HepG2 (cell line): ENCODE data around the gene ZNF22. TPM values are rescaled to one million over a fixed set of nuclear protein-coding genes. Genes with fewer than 3 reads are reported as not detected.

Source experiments
- CC2D1A ChIP-seq: sonication (generic); formaldehyde crosslinking; IDR thresholded peaks from 2 replicates; pipeline ENCODE4 v1.8.1; 2023; ENCODE audit warnings: mild to moderate bottlenecking, missing genetic modification reagents
- ELK4 ChIP-seq: sonication (generic); formaldehyde crosslinking; IDR thresholded peaks from 2 replicates; pipeline ENCODE4 v1.9.0; 2021; ENCODE audit warnings: missing genetic modification reagents, borderline replicate concordance
- FOXA1 ChIP-seq, 2 experiments: fragments of 450-650 bp in 1 of 2; sonication (generic) in 1 of 2; formaldehyde crosslinking in 1 of 2; IDR thresholded peaks; 2 replicates each; pipeline versions ENCODE4 v1.4.0 to v1.6.1; 2016 to 2020; ENCODE audit warnings: missing genetic modification reagents in 1 of 2
- GTF3A ChIP-seq: sonication (generic); formaldehyde crosslinking; conservative IDR thresholded peaks from 2 replicates; pipeline ENCODE4 v1.4.0; 2020; ENCODE audit warnings: mild to moderate bottlenecking, missing genetic modification reagents
- MAZ ChIP-seq, 2 experiments: sonication (generic) in 1 of 2; formaldehyde crosslinking in 1 of 2; IDR thresholded peaks; 2 replicates each; pipeline versions ENCODE4 v1.5.0 to v1.6.1; 2012 to 2020; ENCODE audit warnings: low read depth in 2 of 2, mild to moderate bottlenecking in 2 of 2, borderline replicate concordance in 1 of 2, improper control_type of control experiment in 1 of 2, low read length in 1 of 2, missing genetic modification reagents in 1 of 2, moderate library complexity in 1 of 2
- MTF2 ChIP-seq: sonication (generic); formaldehyde crosslinking; IDR thresholded peaks from 2 replicates; pipeline ENCODE4 v1.5.0; 2020; ENCODE audit warnings: missing genetic modification reagents, borderline replicate concordance
- PAX8 ChIP-seq: sonication (generic); formaldehyde crosslinking; IDR thresholded peaks from 2 replicates; pipeline ENCODE4 v1.8.0; 2022; ENCODE audit warnings: mild to moderate bottlenecking, missing genetic modification reagents, borderline replicate concordance
- SAFB2 ChIP-seq: sonication (generic); formaldehyde crosslinking; IDR thresholded peaks from 2 replicates; pipeline ENCODE4 v1.5.1; 2020; ENCODE audit warnings: missing genetic modification reagents, low read depth, mild to moderate bottlenecking, borderline replicate concordance
- TFDP1 ChIP-seq: IDR thresholded peaks from 2 replicates; pipeline ENCODE4 v1.6.1; 2016; ENCODE audit warnings: missing compliant biosample characterization, missing genetic modification reagents, borderline replicate concordance
- U2AF1 ChIP-seq: fragments of 200-400 bp; formaldehyde crosslinking; optimal IDR thresholded peaks from 2 replicates; pipeline ENCODE3; 2017; ENCODE audit warnings: mild to moderate bottlenecking, low read depth, low read length
- ZBTB14 ChIP-seq: sonication (generic); formaldehyde crosslinking; IDR thresholded peaks from 2 replicates; pipeline ENCODE4 v1.4.0; 2020; ENCODE audit warnings: missing genetic modification reagents
- ZNF20 ChIP-seq: sonication (generic); formaldehyde crosslinking; IDR thresholded peaks from 2 replicates; pipeline ENCODE4 v1.4.0; 2020; ENCODE audit warnings: mild to moderate bottlenecking, moderate library complexity, missing genetic modification reagents
- ZNF468 ChIP-seq: sonication (generic); formaldehyde crosslinking; IDR thresholded peaks from 2 replicates; pipeline ENCODE4 v1.8.0; 2022; ENCODE audit warnings: mild to moderate bottlenecking, moderate library complexity, missing genetic modification reagents
- ZNF558 ChIP-seq: sonication (generic); formaldehyde crosslinking; IDR thresholded peaks from 2 replicates; pipeline ENCODE4 v1.9.0; 2022; ENCODE audit warnings: mild to moderate bottlenecking, missing genetic modification reagents, borderline replicate concordance
- ZNF709 ChIP-seq: sonication (generic); formaldehyde crosslinking; IDR thresholded peaks from 2 replicates; pipeline ENCODE4 v1.5.0; 2020; ENCODE audit warnings: mild to moderate bottlenecking, missing genetic modification reagents
- ZNF784 ChIP-seq: sonication (generic); formaldehyde crosslinking; IDR thresholded peaks from 2 replicates; pipeline ENCODE4 v1.5.1; 2020; ENCODE audit warnings: missing genetic modification reagents, mild to moderate bottlenecking, borderline replicate concordance
- polyA plus RNA-seq, 8 experiments: library from polyadenylated mRNA; depleted of rRNA in 3 of 8; stranded (reverse) in 7 of 8; unstranded in 1 of 8; fragments of >200 nt; fragmentation: Illumina TruSeq in 4 of 8; extraction: Trizol in 4 of 8; gene quantifications; 2 replicates each; pipeline versions ENCODE4 v1.2.1 to v1.2.3, GENCODE V29; 2011 to 2016; ENCODE audit warnings: low read depth in 4 of 8, missing spikeins in 1 of 8, mixed read lengths in 1 of 8; ENCODE audit not compliant: insufficient read depth in 1 of 8
- total RNA-seq, 5 experiments: library from RNA; depleted of rRNA; stranded (reverse); fragments of >200 nt; fragmentation: Illumina TruSeq; extraction: Trizol; gene quantifications; 2 replicates each; pipeline ENCODE4 v1.2.3, GENCODE V29; 2016; ENCODE audit warnings: low read depth in 1 of 5
- TF ChIP-seq, protein P1 (sequence below): sonication (generic); formaldehyde crosslinking; IDR thresholded peaks from 2 replicates; pipeline ENCODE4 v1.5.1; 2020; ENCODE audit warnings: missing genetic modification reagents, mild to moderate bottlenecking, borderline replicate concordance

Gene ZNF22
- total and polyA plus RNA-seq, 2 of the 13 experiments (the other 11 are each of a cell fraction or from before 2014, with no cell fraction given), result 0.40 to 1.3 TPM

DNA sequence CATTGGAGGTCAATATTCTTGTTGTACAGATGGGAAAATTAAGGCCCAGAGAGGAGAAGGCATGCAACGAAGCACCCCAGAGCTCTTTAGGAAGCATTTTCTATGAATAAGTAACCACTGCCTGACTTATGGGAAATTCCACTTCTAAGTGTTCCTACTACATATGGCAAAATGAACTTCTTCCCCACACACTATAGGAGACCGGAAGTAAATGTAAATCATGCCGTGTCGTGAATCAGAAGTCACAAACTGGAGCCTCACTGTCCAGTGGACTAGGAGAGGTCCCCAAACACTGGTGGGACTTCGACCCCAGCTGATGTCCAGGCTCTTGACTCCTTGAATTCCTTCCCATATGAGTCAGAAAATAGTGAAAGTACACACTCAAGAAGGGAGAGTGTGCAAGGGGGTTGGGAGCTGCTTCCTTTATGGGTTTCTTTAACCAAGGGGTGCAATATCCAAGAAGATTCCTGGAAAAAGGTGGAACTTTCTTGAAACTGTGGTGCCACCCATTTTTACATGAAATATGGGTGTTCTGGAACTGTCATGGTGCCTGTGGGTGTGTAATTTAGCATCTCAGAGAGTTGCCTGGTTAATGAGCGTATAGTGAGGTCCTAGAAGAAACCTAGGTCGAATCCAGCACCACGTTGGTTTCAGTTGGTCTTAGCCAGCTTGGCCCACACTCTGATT, 34.5 kb upstream of the ZNF22 start (continued):
- TF ChIP-seq, protein P1, sequence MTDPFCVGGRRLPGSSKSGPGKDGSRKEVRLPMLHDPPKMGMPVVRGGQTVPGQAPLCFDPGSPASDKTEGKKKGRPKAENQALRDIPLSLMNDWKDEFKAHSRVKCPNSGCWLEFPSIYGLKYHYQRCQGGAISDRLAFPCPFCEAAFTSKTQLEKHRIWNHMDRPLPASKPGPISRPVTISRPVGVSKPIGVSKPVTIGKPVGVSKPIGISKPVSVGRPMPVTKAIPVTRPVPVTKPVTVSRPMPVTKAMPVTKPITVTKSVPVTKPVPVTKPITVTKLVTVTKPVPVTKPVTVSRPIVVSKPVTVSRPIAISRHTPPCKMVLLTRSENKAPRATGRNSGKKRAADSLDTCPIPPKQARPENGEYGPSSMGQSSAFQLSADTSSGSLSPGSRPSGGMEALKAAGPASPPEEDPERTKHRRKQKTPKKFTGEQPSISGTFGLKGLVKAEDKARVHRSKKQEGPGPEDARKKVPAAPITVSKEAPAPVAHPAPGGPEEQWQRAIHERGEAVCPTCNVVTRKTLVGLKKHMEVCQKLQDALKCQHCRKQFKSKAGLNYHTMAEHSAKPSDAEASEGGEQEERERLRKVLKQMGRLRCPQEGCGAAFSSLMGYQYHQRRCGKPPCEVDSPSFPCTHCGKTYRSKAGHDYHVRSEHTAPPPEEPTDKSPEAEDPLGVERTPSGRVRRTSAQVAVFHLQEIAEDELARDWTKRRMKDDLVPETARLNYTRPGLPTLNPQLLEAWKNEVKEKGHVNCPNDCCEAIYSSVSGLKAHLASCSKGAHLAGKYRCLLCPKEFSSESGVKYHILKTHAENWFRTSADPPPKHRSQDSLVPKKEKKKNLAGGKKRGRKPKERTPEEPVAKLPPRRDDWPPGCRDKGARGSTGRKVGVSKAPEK (CRISPR knock-in tag), result no peak
- TF ChIP-seq CC2D1A (CRISPR knock-in tag) (no peak), SAFB2 (CRISPR knock-in tag) (no peak), PAX8 (CRISPR knock-in tag) (no peak), FOXA1 (IDR thresholded peaks at IDR 0.05) (no peak), FOXA1 (CRISPR knock-in tag; IDR thresholded peaks at IDR 0.05) (no peak), MAZ (IDR thresholded peaks at IDR 0.05; ENCODE audit: borderline replicate concordance, low read depth, low read length) (no peak), MAZ (CRISPR knock-in tag; IDR thresholded peaks at IDR 0.05; ENCODE audit: low read depth) (no peak), GTF3A (CRISPR knock-in tag) (no peak), ZNF20 (CRISPR knock-in tag) (no peak), ZNF784 (CRISPR knock-in tag) (no peak), ZNF468 (CRISPR knock-in tag) (no peak), ELK4 (CRISPR knock-in tag) (no peak), ZNF558 (CRISPR knock-in tag) (no peak), ZBTB14 (CRISPR knock-in tag) (no peak), ZNF709 (no peak), U2AF1 (no peak), TFDP1 (no peak), MTF2 (CRISPR knock-in tag) (no peak)
